GM19397 (cell line): ENCODE results near the gene KCNIP4.

ENCODE experiments used
- ATAC-seq: cut with Tn5 transposase; IDR thresholded peaks from one replicate; pipeline ENCODE4 v1.9.1; 2021; ENCODE audit warnings: mild to moderate bottlenecking, moderate library complexity; ENCODE audit not compliant: unreplicated experiment

The KCNIP4 gene

GRCh38 chr4:21901831-21902230 lies 46.7 kb downstream of the KCNIP4 start:
- no peak for ATAC-seq

GRCh38 chr4:21901281-21901680 lies 47.3 kb downstream of the KCNIP4 start:
- no peak for ATAC-seq

- ATAC-seq: no peak
These were observed 48.4 kb downstream of the KCNIP4 start for GRCh38 chr4:21900211-21900610.

- no peak for ATAC-seq
These were observed 50.5 kb downstream of the KCNIP4 start for GRCh38 chr4:21898101-21898500.

GRCh38 chr4:21896767-21897166 lies 51.8 kb downstream of the KCNIP4 start:
- ATAC-seq: no peak

GRCh38 chr4:21893136-21893535 lies 55.4 kb downstream of the KCNIP4 start:
- no peak for ATAC-seq

GRCh38 chr4:21890231-21890630 lies 58.3 kb downstream of the KCNIP4 start:
- ATAC-seq: no peak

GRCh38 chr4:21888195-21888976 lies 60.2 kb downstream of the KCNIP4 start:
- peak; percentile 49 for ATAC-seq

GRCh38 chr4:21887481-21887880 lies 61.1 kb downstream of the KCNIP4 start:
- ATAC-seq: no peak

GRCh38 chr4:21885770-21886169 lies 62.8 kb downstream of the KCNIP4 start:
- no peak for ATAC-seq

- ATAC-seq: no peak
These were observed 63.3 kb downstream of the KCNIP4 start for GRCh38 chr4:21885241-21885640.

GRCh38 chr4:21884615-21885014 lies 64.0 kb downstream of the KCNIP4 start:
- no peak for ATAC-seq

- ATAC-seq: no peak
These were observed 66.3 kb downstream of the KCNIP4 start for GRCh38 chr4:21882051-21882839.

- ATAC-seq: no peak
These were observed 69.4 kb downstream of the KCNIP4 start for GRCh38 chr4:21879187-21879586.

GRCh38 chr4:21876711-21877110 lies 71.9 kb downstream of the KCNIP4 start:
- ATAC-seq: no peak

- no peak for ATAC-seq
These were observed 75.4 kb downstream of the KCNIP4 start for GRCh38 chr4:21873145-21873544.

- ATAC-seq: no peak
These were observed 76.5 kb downstream of the KCNIP4 start for GRCh38 chr4:21872101-21872500.

- no peak for ATAC-seq
These were observed 78.4 kb downstream of the KCNIP4 start for GRCh38 chr4:21869978-21870745.

GRCh38 chr4:21864686-21865085 lies 83.9 kb downstream of the KCNIP4 start:
- no peak for ATAC-seq

- no peak for ATAC-seq
These were observed 85.7 kb downstream of the KCNIP4 start for GRCh38 chr4:21862917-21863316.

- ATAC-seq: no peak
These were observed 89.6 kb downstream of the KCNIP4 start for GRCh38 chr4:21858971-21859370.
